Measurements from ENCODE around the gene TEX264.

DNA sequence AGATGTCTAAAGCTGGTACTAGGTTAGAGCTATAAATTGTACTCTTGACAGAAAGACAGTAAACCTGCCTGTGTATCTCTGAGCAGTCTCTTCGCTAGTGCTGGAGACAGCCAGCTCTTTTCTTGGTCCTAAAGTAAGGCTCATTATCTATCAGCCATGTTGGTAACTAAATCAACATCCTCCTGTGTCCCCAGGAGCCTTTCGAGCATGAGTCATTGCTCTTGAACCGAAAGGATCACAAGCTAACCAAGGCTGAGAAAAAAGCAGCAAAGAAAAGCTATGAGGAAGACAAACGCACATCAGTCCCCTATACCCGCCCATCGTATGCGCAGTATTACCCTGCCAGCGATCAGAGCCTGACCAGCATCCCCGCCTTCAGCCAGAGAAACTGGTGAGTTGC is 25.0 kb upstream of the TEX264 start:
- no peak for TF ChIP-seq POLR2A (IDR thresholded peaks at IDR 0.05)
- TF ChIP-seq, protein P1, sequence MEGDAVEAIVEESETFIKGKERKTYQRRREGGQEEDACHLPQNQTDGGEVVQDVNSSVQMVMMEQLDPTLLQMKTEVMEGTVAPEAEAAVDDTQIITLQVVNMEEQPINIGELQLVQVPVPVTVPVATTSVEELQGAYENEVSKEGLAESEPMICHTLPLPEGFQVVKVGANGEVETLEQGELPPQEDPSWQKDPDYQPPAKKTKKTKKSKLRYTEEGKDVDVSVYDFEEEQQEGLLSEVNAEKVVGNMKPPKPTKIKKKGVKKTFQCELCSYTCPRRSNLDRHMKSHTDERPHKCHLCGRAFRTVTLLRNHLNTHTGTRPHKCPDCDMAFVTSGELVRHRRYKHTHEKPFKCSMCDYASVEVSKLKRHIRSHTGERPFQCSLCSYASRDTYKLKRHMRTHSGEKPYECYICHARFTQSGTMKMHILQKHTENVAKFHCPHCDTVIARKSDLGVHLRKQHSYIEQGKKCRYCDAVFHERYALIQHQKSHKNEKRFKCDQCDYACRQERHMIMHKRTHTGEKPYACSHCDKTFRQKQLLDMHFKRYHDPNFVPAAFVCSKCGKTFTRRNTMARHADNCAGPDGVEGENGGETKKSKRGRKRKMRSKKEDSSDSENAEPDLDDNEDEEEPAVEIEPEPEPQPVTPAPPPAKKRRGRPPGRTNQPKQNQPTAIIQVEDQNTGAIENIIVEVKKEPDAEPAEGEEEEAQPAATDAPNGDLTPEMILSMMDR (IDR thresholded peaks at IDR 0.05 in 8 of 11, conservative IDR thresholded peaks at IDR 0.05 in 3 of 11) = no peak
- TF ChIP-seq POLR2AphosphoS5 (IDR thresholded peaks at IDR 0.05) = no peak
